Articular chondrocyte of knee joint (primary cell): ENCODE measurements around the gene GGA2. TPM values are rescaled to one million over a fixed set of nuclear protein-coding genes. Genes with fewer than 3 reads are reported as not detected.

Source experiments
- small RNA-seq: library from RNA; depleted of rRNA; stranded (forward); fragments of <200 nt; gene quantifications from one replicate; pipeline ENCODE3, GENCODE V24; 2012
- total RNA-seq: library from RNA; depleted of rRNA; stranded (reverse); fragments of >200 nt; gene quantifications from 2 replicates; pipeline ENCODE4 v1.2.3, GENCODE V29; 2012

GGA2 gene
- 45.8 and 50.4 TPM in 2 replicates for total RNA-seq

GRCh38 chr16:23510164-23510914 is at the start of gene GGA2:
Gene GGA2, minus strand, starts transcription at chr16:23510494. Its CDS starts 83 bp downstream, at chr16:23510411.

GRCh38 chr16:23556881-23557778 is 46.8 kb upstream of the GGA2 start, which contains the start of the genes EARS2 and UBFD1:
Gene EARS2, minus strand, starts transcription at chr16:23557350. Its CDS starts 7 bp downstream, at chr16:23557343.
Gene UBFD1, plus strand, starts transcription at chr16:23557727. Its CDS starts 16 bp downstream, at chr16:23557743.

GRCh38 chr16:23452572-23453337 is 57.5 kb downstream of the GGA2 start, which contains the start of gene COG7:
Gene COG7, minus strand, starts transcription at chr16:23453189. Its CDS starts 195 bp downstream, at chr16:23452994.

Small RNAs within 50 kb of the gene (small RNA-seq; reads per million reads assigned to genes)
- gene RF00072 = not detected

Other genes with a start within 250 kb of the GGA2 start
- not detected in 2 replicates for gene SCNN1B, start 208.2 kb downstream of the GGA2 start, total RNA-seq
- gene COG7, start 57.3 kb downstream of the GGA2 start, total RNA-seq = 20.0 and 20.8 TPM in 2 replicates
- 22.8 and 27.7 TPM in 2 replicates for gene EARS2, start 46.9 kb upstream of the GGA2 start, total RNA-seq
- 83.9 and 113 TPM in 2 replicates for gene UBFD1, start 47.2 kb upstream of the GGA2 start, total RNA-seq
- 53.8 and 69.8 TPM in 2 replicates for gene NDUFAB1, start 85.8 kb upstream of the GGA2 start, total RNA-seq
- 14.1 and 17.0 TPM in 2 replicates for gene PALB2, start 130.8 kb upstream of the GGA2 start, total RNA-seq
- gene DCTN5, start 131.0 kb upstream of the GGA2 start, total RNA-seq = 55.9 and 69.4 TPM in 2 replicates
- gene PLK1, start 168.4 kb upstream of the GGA2 start, total RNA-seq = 12.8 and 14.9 TPM in 2 replicates
- gene ERN2, start 202.7 kb upstream of the GGA2 start, total RNA-seq = 0.11 and 0.13 TPM in 2 replicates
- gene CHP2, start 244.5 kb upstream of the GGA2 start, total RNA-seq = not detected in 2 replicates